BE2C (cell line): ENCODE data around the gene ZNF566.
"Not testable (repeated sequence)": the region's sequence is repeated elsewhere in the genome, so short reads cannot be mapped to it uniquely, and the experiment has no call there.

ENCODE experiments used
- DNase-seq: peaks from one replicate; pipeline ENCODE4 v3.0.0-alpha.2; 2020
- H3K27me3 ChIP-seq: fragments of 250-450 bp; sonication (Bioruptor Pico); 2 replicates; pipeline ENCODE4 v1.5.1; 2020; ENCODE audit warnings: mild to moderate bottlenecking
- H3K36me3 ChIP-seq: fragments of 250-450 bp; sonication (Bioruptor Pico); 2 replicates; pipeline ENCODE4 v1.5.1; 2020; ENCODE audit warnings: mild to moderate bottlenecking
- H3K4me1 ChIP-seq: fragments of 250-450 bp; sonication (Bioruptor Pico); 2 replicates; pipeline ENCODE4 v1.5.1; 2020
- H3K4me3 ChIP-seq: 2 replicates; pipeline ENCODE4 v1.5.1; 2011; ENCODE audit warnings: low read depth, low read length
- H3K9me3 ChIP-seq: fragments of 250-450 bp; sonication (Bioruptor Pico); 2 replicates; pipeline ENCODE4 v1.5.1; 2020
- TF ChIP-seq, protein P1 (sequence below): IDR thresholded peaks from 2 replicates; pipeline ENCODE4 v1.5.1; 2012; ENCODE audit warnings: mild to moderate bottlenecking, low read depth, low read length

The ZNF566 gene

GRCh38 chr19:36492689-36493453 is 3.5 kb upstream of the ZNF566 start:
- H3K4me3 ChIP-seq, H3K27me3 ChIP-seq, H3K9me3 ChIP-seq, H3K4me1 ChIP-seq, H3K36me3 ChIP-seq: not testable (repeated sequence)
- peak; percentile 74 for DNase-seq
- TF ChIP-seq, protein P1, sequence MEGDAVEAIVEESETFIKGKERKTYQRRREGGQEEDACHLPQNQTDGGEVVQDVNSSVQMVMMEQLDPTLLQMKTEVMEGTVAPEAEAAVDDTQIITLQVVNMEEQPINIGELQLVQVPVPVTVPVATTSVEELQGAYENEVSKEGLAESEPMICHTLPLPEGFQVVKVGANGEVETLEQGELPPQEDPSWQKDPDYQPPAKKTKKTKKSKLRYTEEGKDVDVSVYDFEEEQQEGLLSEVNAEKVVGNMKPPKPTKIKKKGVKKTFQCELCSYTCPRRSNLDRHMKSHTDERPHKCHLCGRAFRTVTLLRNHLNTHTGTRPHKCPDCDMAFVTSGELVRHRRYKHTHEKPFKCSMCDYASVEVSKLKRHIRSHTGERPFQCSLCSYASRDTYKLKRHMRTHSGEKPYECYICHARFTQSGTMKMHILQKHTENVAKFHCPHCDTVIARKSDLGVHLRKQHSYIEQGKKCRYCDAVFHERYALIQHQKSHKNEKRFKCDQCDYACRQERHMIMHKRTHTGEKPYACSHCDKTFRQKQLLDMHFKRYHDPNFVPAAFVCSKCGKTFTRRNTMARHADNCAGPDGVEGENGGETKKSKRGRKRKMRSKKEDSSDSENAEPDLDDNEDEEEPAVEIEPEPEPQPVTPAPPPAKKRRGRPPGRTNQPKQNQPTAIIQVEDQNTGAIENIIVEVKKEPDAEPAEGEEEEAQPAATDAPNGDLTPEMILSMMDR: peak; percentile 81

DNA sequence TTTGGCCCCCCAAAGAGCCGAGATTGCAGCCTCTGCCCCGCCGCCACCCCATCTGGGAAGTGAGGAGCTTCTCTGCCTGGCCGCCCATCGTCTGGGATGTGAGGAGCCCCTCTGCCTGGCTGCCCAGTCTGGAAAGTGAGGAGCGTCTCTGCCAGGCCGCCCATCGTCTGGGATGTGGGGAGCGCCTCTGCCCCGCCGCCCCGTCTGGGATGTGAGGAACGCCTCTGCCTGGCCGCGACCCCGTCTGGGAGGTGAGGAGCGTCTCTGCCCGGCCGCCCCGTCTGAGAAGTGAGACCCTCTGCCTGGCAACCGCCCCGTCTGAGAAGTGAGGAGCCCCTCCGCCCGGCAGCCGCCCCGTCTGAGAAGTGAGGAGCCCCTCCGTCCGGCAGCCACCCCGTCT is 1.5 kb upstream of the ZNF566 start:
- H3K4me3 ChIP-seq: not testable (repeated sequence)

DNA sequence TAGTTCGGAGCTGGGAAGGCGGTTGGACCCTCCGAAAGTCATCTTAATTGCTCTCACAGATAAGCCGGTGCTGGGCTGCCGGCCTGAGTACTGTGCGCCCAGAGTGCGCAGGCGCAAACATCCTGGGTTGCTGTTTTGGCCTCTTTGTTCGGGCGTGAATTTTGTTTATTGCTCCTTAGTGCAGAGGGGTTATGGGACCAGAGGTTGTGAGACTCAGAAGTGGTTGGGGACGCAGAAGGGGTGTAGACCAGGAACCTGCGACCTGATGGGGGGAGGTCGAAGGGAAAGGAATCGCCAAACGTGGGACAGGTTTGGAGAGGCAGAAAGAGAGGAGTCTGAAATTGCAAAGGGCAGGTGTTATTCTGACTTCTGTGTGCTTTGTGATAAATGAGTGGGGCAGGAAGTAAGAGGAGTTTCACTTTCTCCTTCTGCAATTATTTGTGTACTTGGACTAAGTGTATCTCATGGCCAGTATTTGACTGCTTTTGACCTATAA is 607 bp upstream of the ZNF566 start:
- H3K27me3 ChIP-seq: no peaks in the 10 kb centered on the region
- no peaks in the 10 kb centered on the region for H3K4me1 ChIP-seq
- H3K36me3 ChIP-seq: no peaks in the 10 kb centered on the region; the same call in 1 of the 2 replicates
- H3K9me3 ChIP-seq: no peaks in the 10 kb centered on the region
- TF ChIP-seq, protein P1: no peak
- peak; percentile 89 for DNase-seq
- peak overlapping the region; percentile 90 for H3K4me3 ChIP-seq

More for the DNA sequence above, 1.5 kb upstream of the ZNF566 start:
- H3K27me3 ChIP-seq, H3K36me3 ChIP-seq, H3K9me3 ChIP-seq, H3K4me1 ChIP-seq, DNase-seq: not testable (repeated sequence)

- peak; percentile 49 for DNase-seq
- H3K4me3 ChIP-seq: peak overlapping the region; percentile 90
- H3K27me3 ChIP-seq: no peaks in the 10 kb centered on the region
Measured at GRCh38 chr19:36488846-36489117, 579 bp downstream of the ZNF566 start.

DNA sequence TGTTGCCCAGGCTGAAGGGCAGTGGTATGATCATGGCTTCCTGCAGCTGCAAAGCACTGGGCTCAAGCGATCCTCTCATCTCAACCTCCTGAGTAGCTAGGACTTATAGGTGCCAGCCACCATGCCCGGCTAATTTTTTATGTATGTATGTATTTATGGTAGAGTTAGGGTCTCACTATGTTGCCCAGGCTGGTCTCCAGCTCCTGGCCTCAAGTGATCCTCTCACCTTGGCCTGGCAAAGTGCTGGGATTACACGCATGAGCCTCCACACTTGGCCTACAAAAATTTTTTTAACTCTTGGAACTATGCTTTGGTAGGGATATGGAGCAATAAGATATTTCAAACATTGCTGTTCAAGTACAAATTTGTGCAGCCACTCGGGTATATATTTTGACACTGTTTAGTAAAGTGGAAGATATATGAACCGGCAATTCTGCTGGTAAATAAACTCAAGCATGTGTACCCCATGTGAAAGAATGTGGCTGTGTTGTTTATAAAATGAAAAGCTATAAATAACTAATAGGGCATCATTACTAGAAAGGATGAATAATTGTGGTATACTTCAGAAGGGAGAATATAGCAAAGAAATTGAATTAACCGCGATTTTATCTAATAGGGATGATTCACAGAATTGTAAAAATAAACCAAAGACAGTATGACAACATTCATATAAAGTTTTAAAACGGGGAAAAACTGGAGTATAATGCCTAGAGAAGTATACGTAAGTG is 1.1 kb downstream of the ZNF566 start:
- peak overlapping the region; percentile 90 for H3K4me3 ChIP-seq
- H3K27me3 ChIP-seq: no peaks in the 10 kb centered on the region
- DNase-seq: no peak
- no peaks in the 10 kb centered on the region for H3K4me1 ChIP-seq
- no peaks in the 10 kb centered on the region; the same call in 1 of the 2 replicates for H3K36me3 ChIP-seq
- TF ChIP-seq, protein P1: no peak
- no peaks in the 10 kb centered on the region for H3K9me3 ChIP-seq

More at GRCh38 chr19:36488846-36489117, 579 bp downstream of the ZNF566 start:
- no peaks in the 10 kb centered on the region for H3K4me1 ChIP-seq
- TF ChIP-seq, protein P1: peak; percentile 14; the same call in 1 of the 2 replicates
- H3K9me3 ChIP-seq: no peaks in the 10 kb centered on the region
- H3K36me3 ChIP-seq: no peaks in the 10 kb centered on the region; the same call in 1 of the 2 replicates

DNA sequence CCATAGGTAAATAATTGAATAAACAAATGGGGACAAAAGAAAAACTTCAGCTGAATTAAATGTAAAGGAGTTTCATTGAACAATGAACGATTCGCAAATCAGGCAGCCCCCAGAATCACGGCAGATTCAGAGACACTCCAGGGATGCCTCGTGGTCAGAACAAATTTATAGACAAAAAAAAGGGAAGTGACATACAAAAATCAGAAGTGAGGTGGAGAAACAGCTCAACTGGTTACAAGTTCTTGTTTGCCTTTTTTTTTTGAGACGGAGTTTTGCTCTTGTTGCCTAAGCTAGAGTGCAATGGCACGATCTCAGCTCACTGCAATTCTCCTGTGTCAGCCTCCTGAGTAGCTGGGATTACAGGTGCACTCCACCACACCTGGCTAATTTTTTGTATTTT is 5.7 kb downstream of the ZNF566 start:
- no peak for DNase-seq
- Histone ChIP-seq H3K4me3 (no peak overlapping the region), H3K27me3 (no peaks in the 10 kb centered on the region)

More for the DNA sequence above, 5.7 kb downstream of the ZNF566 start:
- Histone ChIP-seq H3K9me3 (no peaks in the 10 kb centered on the region), H3K4me1 (no peaks in the 10 kb centered on the region), H3K36me3 (no peaks in the 10 kb centered on the region; the same call in 1 of the 2 replicates)
- TF ChIP-seq, protein P1: no peak
